HG02981 (cell line): ENCODE data around the gene TMEM165.

Experiments
- ATAC-seq: cut with Tn5 transposase; IDR thresholded peaks from one replicate; pipeline ENCODE4 v1.9.1; 2021; ENCODE audit warnings: mild to moderate bottlenecking, moderate library complexity; ENCODE audit not compliant: unreplicated experiment

Gene TMEM165

GRCh38 chr4:55399581-55399980, 3.8 kb downstream of the TMEM165 start:
- ATAC-seq = no peak

GRCh38 chr4:55405073-55405472, 9.3 kb downstream of the TMEM165 start:
- no peak for ATAC-seq

GRCh38 chr4:55406545-55406944, 10.8 kb downstream of the TMEM165 start:
- ATAC-seq = no peak

- no peak for ATAC-seq
Measured at GRCh38 chr4:55407119-55407518, 11.4 kb downstream of the TMEM165 start.

- no peak for ATAC-seq
Measured at GRCh38 chr4:55407764-55408163, 12.0 kb downstream of the TMEM165 start.

GRCh38 chr4:55409468-55410171, 13.9 kb downstream of the TMEM165 start:
- peak; percentile 83 for ATAC-seq

GRCh38 chr4:55410431-55410830, 14.7 kb downstream of the TMEM165 start:
- no peak for ATAC-seq

- no peak for ATAC-seq
Measured at GRCh38 chr4:55411621-55412020, 15.9 kb downstream of the TMEM165 start.

- ATAC-seq = no peak
Measured at GRCh38 chr4:55416176-55416575, 20.4 kb downstream of the TMEM165 start.

GRCh38 chr4:55424791-55425190, 29.0 kb downstream of the TMEM165 start:
- no peak for ATAC-seq

- ATAC-seq = no peak
Measured at GRCh38 chr4:55431710-55432336, 36.1 kb downstream of the TMEM165 start.

- ATAC-seq = peak; percentile 60
Measured at GRCh38 chr4:55435141-55435841, 39.5 kb downstream of the TMEM165 start.

GRCh38 chr4:55437356-55437796, 41.6 kb downstream of the TMEM165 start:
- no peak for ATAC-seq

- no peak for ATAC-seq
Measured at GRCh38 chr4:55437823-55438222, 42.1 kb downstream of the TMEM165 start.

- ATAC-seq = no peak
Measured at GRCh38 chr4:55438314-55438713, 42.6 kb downstream of the TMEM165 start.

- no peak for ATAC-seq
Measured at GRCh38 chr4:55439023-55439422, 43.3 kb downstream of the TMEM165 start.

GRCh38 chr4:55440786-55441185, 45.0 kb downstream of the TMEM165 start:
- no peak for ATAC-seq

GRCh38 chr4:55442541-55442940, 46.8 kb downstream of the TMEM165 start:
- no peak for ATAC-seq

GRCh38 chr4:55444827-55445226, 49.1 kb downstream of the TMEM165 start:
- ATAC-seq = no peak

- ATAC-seq = no peak
Measured at GRCh38 chr4:55445921-55446577, 50.3 kb downstream of the TMEM165 start.

GRCh38 chr4:55446578-55446922, 50.8 kb downstream of the TMEM165 start:
- no peak for ATAC-seq
